Endothelial cell (in vitro differentiated cells): ENCODE data around the gene ZNF728. TPM values are rescaled to one million over a fixed set of nuclear protein-coding genes. Genes with fewer than 3 reads are reported as not detected.

Experiments
- DNase-seq: peaks from one replicate; pipeline ENCODE4 v3.0.0; 2021; ENCODE audit warnings: low spot score
- H3K27ac Mint-ChIP-seq: one replicate; pipeline ENCODE4 v1.8.0; 2021; ENCODE audit warnings: mixed read lengths, inconsistent platforms; ENCODE audit not compliant: unreplicated experiment
- H3K27me3 Mint-ChIP-seq: one replicate; pipeline ENCODE4 v1.8.0; 2021; ENCODE audit warnings: mild to moderate bottlenecking, moderate library complexity, mixed read lengths, inconsistent platforms; ENCODE audit not compliant: unreplicated experiment
- H3K36me3 Mint-ChIP-seq: one replicate; pipeline ENCODE4 v1.8.0; 2021; ENCODE audit warnings: mild to moderate bottlenecking, low read depth, mixed read lengths, inconsistent platforms; ENCODE audit not compliant: unreplicated experiment
- H3K4me1 Mint-ChIP-seq: one replicate; pipeline ENCODE4 v1.8.0; 2021; ENCODE audit warnings: mild to moderate bottlenecking, mixed read lengths, inconsistent platforms; ENCODE audit not compliant: unreplicated experiment
- H3K4me3 Mint-ChIP-seq: one replicate; pipeline ENCODE4 v1.8.0; 2021; ENCODE audit warnings: mild to moderate bottlenecking, mixed read lengths, inconsistent platforms; ENCODE audit not compliant: unreplicated experiment
- H3K9me3 Mint-ChIP-seq: one replicate; pipeline ENCODE4 v1.8.0; 2021; ENCODE audit warnings: mixed read lengths, inconsistent platforms; ENCODE audit not compliant: unreplicated experiment
- CTCF ChIP-seq: fragments of 200-600 bp; sonication (generic); IDR thresholded peaks from one replicate; pipeline ENCODE4 v1.5.0; 2021; ENCODE audit warnings: antibody characterized with exemption; ENCODE audit not compliant: unreplicated experiment
- long read RNA-seq: library from polyadenylated mRNA; unstranded; transcript quantifications from one replicate; pipeline ENCODE4 v2.0.0, GENCODE V29; 2020; ENCODE audit not compliant: unreplicated experiment
- total RNA-seq: library from RNA; stranded (reverse); fragmentation: NEBNext Ultra II Directional; extraction: Animal tissue kit (Norgen Biotek cat#: 25700); gene quantifications from one replicate; pipeline ENCODE4 v1.2.1, GENCODE V29; 2021; ENCODE audit not compliant: unreplicated experiment

ZNF728 gene
- not detected for total RNA-seq
- long read RNA-seq = 0 reads

DNA sequence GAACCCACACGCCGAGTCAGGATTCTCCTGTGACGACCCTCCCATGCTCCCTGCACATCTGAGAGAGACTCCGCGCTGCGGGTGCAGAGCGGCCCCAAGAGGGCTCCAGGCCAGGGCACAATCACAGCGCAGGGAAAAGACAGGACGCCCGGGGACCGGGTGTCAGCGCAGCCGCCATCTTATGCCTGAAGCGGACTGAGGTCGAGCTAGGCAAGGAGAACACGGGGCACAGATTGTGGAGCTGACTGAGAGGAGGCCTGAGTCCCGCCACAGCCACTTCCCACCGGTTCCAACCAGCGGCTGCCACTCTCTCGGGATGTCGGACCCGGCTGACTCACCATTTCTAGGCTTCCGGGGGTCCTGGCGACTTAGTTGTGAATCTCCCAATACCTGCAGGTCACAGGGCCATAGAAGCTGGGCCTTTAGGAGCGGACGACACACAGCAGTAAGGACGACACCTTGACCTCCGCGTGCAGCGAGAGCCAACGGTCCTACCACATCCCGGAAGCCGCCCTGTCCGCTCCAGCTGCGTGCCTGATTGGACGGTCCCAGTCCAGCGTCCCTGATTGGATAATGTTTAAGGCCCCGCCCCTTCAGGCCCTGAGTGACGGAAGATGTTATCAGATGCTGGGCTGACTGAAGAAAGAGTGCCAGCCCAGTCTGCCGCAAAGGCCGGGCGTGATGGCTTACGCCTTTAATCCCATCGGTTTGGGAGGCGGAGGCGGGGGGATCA, at the start of gene ZNF728:
ZNF728 (minus strand) TSS at position 487 of the 733 bp plus-strand sequence; CDS start at position 341, 146 bp downstream.
- peaks cover 31% of the 10 kb centered on the region for H3K9me3 Mint-ChIP-seq
- H3K4me1 Mint-ChIP-seq = no peaks in the 10 kb centered on the region
- peaks cover 1% of the 10 kb centered on the region for H3K27me3 Mint-ChIP-seq
- no peak for DNase-seq
- peaks cover 8% of the 10 kb centered on the region for H3K36me3 Mint-ChIP-seq
- TF ChIP-seq CTCF = no peak
- H3K27ac Mint-ChIP-seq = no peak within 1 kb of the TSS
- no peak within 1 kb of the TSS for H3K4me3 Mint-ChIP-seq

DNA sequence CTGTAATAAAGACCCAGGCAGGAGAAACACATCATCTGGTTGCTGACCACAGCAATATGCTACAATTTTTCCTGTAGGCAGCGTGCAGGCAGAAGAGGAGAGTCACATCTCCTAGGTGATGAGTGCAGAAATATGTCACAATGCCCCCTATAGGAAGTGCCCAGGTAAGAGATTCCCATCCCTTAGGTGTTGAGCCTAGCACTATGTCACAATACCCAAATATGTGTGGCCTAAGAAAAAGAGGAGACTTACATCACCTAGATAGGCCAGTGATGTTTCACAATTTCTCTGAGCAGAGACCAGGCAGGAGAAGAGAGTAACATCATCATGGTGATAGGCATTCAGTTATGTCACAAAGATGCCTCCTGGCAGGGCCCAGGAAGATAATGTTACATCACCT, 49.4 kb upstream of the ZNF728 start:
- DNase-seq = no peak
- H3K27me3 Mint-ChIP-seq = peaks cover 6% of the 10 kb centered on the region
- peaks cover 10% of the 10 kb centered on the region for H3K36me3 Mint-ChIP-seq
- H3K9me3 Mint-ChIP-seq = peaks cover 45% of the 10 kb centered on the region
- no peak for TF ChIP-seq CTCF
- H3K4me1 Mint-ChIP-seq = no peaks in the 10 kb centered on the region
- no peak overlapping the region for H3K4me3 Mint-ChIP-seq
- H3K27ac Mint-ChIP-seq = no peak overlapping the region

DNA sequence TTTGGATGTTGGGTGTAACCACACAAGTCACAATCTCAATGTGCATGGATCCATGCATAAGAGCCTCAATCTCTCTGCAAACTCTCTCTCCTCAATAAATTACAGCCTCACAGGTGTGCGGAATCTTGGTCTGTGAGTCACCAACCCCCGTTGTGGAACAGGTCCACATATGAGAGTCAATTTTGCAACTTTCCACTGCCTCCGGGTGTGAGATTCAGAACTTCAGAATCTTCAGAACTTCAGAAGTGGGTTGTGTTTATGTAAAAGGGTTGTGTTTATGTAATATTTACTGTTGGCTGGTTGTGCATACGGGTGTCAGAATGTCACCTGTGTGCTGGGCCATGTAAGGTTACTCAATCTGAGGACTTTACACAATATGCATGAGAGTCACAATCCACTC, 46.3 kb upstream of the ZNF728 start:
- H3K27ac Mint-ChIP-seq = no peak overlapping the region
- H3K4me1 Mint-ChIP-seq = no peaks in the 10 kb centered on the region
- TF ChIP-seq CTCF = no peak
- H3K4me3 Mint-ChIP-seq = no peak overlapping the region
- DNase-seq = no peak
- peaks cover 2% of the 10 kb centered on the region for H3K27me3 Mint-ChIP-seq
- peaks cover 52% of the 10 kb centered on the region for H3K9me3 Mint-ChIP-seq
- H3K36me3 Mint-ChIP-seq = peaks cover 13% of the 10 kb centered on the region

- peaks cover 13% of the 10 kb centered on the region for H3K36me3 Mint-ChIP-seq
- no peak for TF ChIP-seq CTCF
- H3K4me1 Mint-ChIP-seq = no peaks in the 10 kb centered on the region
- H3K27ac Mint-ChIP-seq = no peak overlapping the region
- peaks cover 61% of the 10 kb centered on the region for H3K9me3 Mint-ChIP-seq
- DNase-seq = no peak
- no peak overlapping the region for H3K4me3 Mint-ChIP-seq
- peaks cover 2% of the 10 kb centered on the region for H3K27me3 Mint-ChIP-seq
These were observed 43.8 kb upstream of the ZNF728 start for GRCh38 chr19:23046743-23047142.

- no peak for TF ChIP-seq CTCF
- Mint-ChIP-seq H3K27ac (no peak overlapping the region), H3K4me3 (no peak overlapping the region), H3K4me1 (no peaks in the 10 kb centered on the region), H3K9me3 (peaks cover 32% of the 10 kb centered on the region), H3K36me3 (peaks cover 20% of the 10 kb centered on the region), H3K27me3 (no peaks in the 10 kb centered on the region)
- DNase-seq = no peak
These were observed 30.7 kb upstream of the ZNF728 start for GRCh38 chr19:23033721-23034120.
